Measurements from ENCODE around the gene ARHGAP35. TPM values are rescaled to one million over a fixed set of nuclear protein-coding genes. Genes with fewer than 3 reads are reported as not detected.
A peak's percentile ranks its signal among the peaks of the same experiment; 100 is the strongest.

ARHGAP35 gene
- polyA plus RNA-seq, 1 of the 3 experiments (the other 2 are of a cell fraction) = 25.1 TPM

DNA sequence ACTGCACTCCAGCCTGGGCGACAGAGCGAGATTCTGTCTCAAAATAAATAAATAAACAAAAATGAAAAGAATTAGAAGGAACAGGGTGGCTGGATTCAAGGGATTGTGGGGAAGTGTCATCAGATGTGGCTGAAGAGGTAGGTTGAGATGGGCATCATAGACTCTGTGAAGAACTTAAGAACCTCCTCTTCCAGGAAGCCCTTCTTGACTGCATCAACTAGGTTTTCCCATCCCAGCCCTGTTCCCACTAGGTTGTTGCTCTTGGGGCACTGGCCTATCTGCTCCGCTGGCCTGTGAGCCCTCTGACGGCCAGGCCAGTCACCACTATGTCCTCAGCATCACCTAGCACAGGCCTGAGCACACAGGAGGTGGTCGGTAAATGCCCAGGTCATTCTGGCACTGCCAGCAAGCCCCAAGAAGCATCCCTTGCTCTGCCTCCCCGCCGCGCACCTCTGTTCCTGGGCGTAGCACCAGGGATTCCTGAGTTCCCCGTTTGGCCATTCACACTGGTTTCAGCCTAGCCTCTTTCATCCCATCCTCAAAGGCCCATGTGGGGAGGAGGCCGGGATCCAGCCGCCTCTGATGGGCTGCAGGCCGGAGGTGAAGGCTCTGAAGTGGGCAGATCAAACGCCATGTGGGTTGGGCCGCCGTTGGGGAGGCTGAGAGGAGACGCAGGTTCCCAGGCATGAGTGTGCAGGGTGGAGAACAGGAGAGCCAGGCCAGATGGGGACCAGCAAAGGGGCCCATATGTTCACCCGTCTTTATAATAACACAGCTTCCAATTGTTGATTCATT lies 44.8 kb upstream of the ARHGAP35 start (continued):
- TF ChIP-seq, protein P1, sequence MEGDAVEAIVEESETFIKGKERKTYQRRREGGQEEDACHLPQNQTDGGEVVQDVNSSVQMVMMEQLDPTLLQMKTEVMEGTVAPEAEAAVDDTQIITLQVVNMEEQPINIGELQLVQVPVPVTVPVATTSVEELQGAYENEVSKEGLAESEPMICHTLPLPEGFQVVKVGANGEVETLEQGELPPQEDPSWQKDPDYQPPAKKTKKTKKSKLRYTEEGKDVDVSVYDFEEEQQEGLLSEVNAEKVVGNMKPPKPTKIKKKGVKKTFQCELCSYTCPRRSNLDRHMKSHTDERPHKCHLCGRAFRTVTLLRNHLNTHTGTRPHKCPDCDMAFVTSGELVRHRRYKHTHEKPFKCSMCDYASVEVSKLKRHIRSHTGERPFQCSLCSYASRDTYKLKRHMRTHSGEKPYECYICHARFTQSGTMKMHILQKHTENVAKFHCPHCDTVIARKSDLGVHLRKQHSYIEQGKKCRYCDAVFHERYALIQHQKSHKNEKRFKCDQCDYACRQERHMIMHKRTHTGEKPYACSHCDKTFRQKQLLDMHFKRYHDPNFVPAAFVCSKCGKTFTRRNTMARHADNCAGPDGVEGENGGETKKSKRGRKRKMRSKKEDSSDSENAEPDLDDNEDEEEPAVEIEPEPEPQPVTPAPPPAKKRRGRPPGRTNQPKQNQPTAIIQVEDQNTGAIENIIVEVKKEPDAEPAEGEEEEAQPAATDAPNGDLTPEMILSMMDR (IDR thresholded peaks at IDR 0.05) = no peak
- no peak for TF ChIP-seq GABPA (IDR thresholded peaks at IDR 0.05; ENCODE audit: low read depth)
- no peak for TF ChIP-seq TCF12 (IDR thresholded peaks at IDR 0.05)
- TF ChIP-seq, protein P2, sequence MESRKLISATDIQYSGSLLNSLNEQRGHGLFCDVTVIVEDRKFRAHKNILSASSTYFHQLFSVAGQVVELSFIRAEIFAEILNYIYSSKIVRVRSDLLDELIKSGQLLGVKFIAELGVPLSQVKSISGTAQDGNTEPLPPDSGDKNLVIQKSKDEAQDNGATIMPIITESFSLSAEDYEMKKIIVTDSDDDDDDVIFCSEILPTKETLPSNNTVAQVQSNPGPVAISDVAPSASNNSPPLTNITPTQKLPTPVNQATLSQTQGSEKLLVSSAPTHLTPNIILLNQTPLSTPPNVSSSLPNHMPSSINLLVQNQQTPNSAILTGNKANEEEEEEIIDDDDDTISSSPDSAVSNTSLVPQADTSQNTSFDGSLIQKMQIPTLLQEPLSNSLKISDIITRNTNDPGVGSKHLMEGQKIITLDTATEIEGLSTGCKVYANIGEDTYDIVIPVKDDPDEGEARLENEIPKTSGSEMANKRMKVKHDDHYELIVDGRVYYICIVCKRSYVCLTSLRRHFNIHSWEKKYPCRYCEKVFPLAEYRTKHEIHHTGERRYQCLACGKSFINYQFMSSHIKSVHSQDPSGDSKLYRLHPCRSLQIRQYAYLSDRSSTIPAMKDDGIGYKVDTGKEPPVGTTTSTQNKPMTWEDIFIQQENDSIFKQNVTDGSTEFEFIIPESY (IDR thresholded peaks at IDR 0.05; ENCODE audit: borderline replicate concordance, low read depth) = no peak
- TF ChIP-seq, protein P3, sequence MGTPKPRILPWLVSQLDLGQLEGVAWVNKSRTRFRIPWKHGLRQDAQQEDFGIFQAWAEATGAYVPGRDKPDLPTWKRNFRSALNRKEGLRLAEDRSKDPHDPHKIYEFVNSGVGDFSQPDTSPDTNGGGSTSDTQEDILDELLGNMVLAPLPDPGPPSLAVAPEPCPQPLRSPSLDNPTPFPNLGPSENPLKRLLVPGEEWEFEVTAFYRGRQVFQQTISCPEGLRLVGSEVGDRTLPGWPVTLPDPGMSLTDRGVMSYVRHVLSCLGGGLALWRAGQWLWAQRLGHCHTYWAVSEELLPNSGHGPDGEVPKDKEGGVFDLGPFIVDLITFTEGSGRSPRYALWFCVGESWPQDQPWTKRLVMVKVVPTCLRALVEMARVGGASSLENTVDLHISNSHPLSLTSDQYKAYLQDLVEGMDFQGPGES (IDR thresholded peaks at IDR 0.05; ENCODE audit: low read depth, low read length) = no peak
- TF ChIP-seq EP300 (IDR thresholded peaks at IDR 0.05; ENCODE audit: borderline replicate concordance in 1 of 2, low read depth in 1 of 2, low read length in 1 of 2) = no peak
- TF ChIP-seq, protein P4, sequence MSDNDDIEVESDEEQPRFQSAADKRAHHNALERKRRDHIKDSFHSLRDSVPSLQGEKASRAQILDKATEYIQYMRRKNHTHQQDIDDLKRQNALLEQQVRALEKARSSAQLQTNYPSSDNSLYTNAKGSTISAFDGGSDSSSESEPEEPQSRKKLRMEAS (IDR thresholded peaks at IDR 0.05; ENCODE audit: low read depth) = no peak
- no peak for TF ChIP-seq RAD21 (IDR thresholded peaks at IDR 0.05; ENCODE audit: low read length)

DNA sequence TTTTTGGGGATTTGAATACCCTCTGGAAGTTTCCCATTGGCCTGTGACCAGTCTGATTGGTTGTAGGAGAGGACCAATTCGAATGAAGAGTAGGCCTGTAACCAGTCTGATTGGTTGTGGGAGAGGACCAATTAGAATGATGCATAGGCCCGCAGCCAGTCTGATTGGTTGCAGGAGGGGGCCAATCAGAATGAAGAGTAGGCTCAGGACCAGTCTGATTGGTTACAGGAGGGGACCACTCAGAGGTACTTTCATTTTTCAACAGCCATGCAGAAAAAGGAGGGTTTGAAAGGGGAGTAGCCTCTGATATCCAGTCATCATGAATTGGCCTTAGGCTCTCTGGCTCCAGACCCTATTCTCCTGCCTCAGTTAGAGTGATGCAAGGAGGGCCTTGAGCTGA lies 42.0 kb upstream of the ARHGAP35 start:
- H2AFZ ChIP-seq (ENCODE audit: low read depth) = peak overlapping the region; percentile 5; the same call in 1 of the 2 replicates
- H4K20me1 ChIP-seq (ENCODE audit: insufficient read depth) = no peaks in the 10 kb centered on the region
- no peak for DNase-seq
- no peak overlapping the region for H3K27ac ChIP-seq (ENCODE audit: low read depth in 2 of 2, low read length in 1 of 2)
- H3F3A ChIP-seq (replicated peaks; ENCODE audit: insufficient read depth) = no peaks in the 10 kb centered on the region
- WGBS (ENCODE audit: low lambda C conversion rate) = 89% methylated on average over 2 of the region's 2 CpGs
- no peak overlapping the region for H3K4me2 ChIP-seq
- H3K4me1 ChIP-seq (ENCODE audit: control insufficient read depth in 1 of 2, insufficient read depth in 2 of 2, low read depth in 1 of 2, low read length in 1 of 2) = peaks cover 0 to 5% of the 10 kb centered on the region in 2 experiments; a peak in 1 of 4 replicates
- no peaks in the 10 kb centered on the region for H3K9me2 ChIP-seq
- no peaks in the 10 kb centered on the region for H3K27me3 ChIP-seq (ENCODE audit: insufficient read depth)
- TF ChIP-seq GATA2 (CRISPR knock-in tag; IDR thresholded peaks at IDR 0.05) = no peak
- TF ChIP-seq ELF1 (IDR thresholded peaks at IDR 0.05) = no peak
- TF ChIP-seq, protein P5, sequence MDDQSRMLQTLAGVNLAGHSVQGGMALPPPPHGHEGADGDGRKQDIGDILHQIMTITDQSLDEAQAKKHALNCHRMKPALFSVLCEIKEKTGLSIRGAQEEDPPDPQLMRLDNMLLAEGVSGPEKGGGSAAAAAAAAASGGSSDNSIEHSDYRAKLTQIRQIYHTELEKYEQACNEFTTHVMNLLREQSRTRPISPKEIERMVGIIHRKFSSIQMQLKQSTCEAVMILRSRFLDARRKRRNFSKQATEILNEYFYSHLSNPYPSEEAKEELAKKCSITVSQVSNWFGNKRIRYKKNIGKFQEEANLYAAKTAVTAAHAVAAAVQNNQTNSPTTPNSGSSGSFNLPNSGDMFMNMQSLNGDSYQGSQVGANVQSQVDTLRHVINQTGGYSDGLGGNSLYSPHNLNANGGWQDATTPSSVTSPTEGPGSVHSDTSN (IDR thresholded peaks at IDR 0.05) = no peak
- no peak for TF ChIP-seq TEAD4 (IDR thresholded peaks at IDR 0.05; ENCODE audit: borderline replicate concordance, insufficient read depth)
- TF ChIP-seq, protein P6, sequence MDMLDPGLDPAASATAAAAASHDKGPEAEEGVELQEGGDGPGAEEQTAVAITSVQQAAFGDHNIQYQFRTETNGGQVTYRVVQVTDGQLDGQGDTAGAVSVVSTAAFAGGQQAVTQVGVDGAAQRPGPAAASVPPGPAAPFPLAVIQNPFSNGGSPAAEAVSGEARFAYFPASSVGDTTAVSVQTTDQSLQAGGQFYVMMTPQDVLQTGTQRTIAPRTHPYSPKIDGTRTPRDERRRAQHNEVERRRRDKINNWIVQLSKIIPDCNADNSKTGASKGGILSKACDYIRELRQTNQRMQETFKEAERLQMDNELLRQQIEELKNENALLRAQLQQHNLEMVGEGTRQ (IDR thresholded peaks at IDR 0.05; ENCODE audit: borderline replicate concordance, low read depth, low read length) = no peak
- TF ChIP-seq MXI1 (IDR thresholded peaks at IDR 0.05; ENCODE audit: low read depth, low read length) = no peak
- TF ChIP-seq EZH2phosphoT487 (IDR thresholded peaks at IDR 0.05; ENCODE audit: borderline replicate concordance, low read depth) = no peak
- no peak for TF ChIP-seq EP300 (IDR thresholded peaks at IDR 0.05; ENCODE audit: borderline replicate concordance in 1 of 2, low read depth in 1 of 2, low read length in 1 of 2)
- TF ChIP-seq SIN3A (IDR thresholded peaks at IDR 0.05; ENCODE audit: borderline replicate concordance, low read depth, low read length) = no peak
- TF ChIP-seq CHD2 (IDR thresholded peaks at IDR 0.05; ENCODE audit: low read length, partially characterized antibody) = no peak
- no peak for TF ChIP-seq MEF2A (IDR thresholded peaks at IDR 0.05; ENCODE audit: borderline replicate concordance, low read depth)
- TF ChIP-seq, protein P4 (IDR thresholded peaks at IDR 0.05; ENCODE audit: low read depth) = no peak
- no peak for TF ChIP-seq FOXM1 (IDR thresholded peaks at IDR 0.05; ENCODE audit: low read depth)
- TF ChIP-seq JUND (IDR thresholded peaks at IDR 0.05) = no peak
- TF ChIP-seq, protein P3 (IDR thresholded peaks at IDR 0.05; ENCODE audit: low read depth, low read length) = no peak
- no peak for TF ChIP-seq FOSL2 (IDR thresholded peaks at IDR 0.05; ENCODE audit: borderline replicate concordance, low read depth)
- no peak for TF ChIP-seq SMC3 (IDR thresholded peaks at IDR 0.05; ENCODE audit: low read depth, low read length)
- no peak overlapping the region for H3K4me3 ChIP-seq (ENCODE audit: low read depth in 2 of 2, low read length in 1 of 2)
- H3K9me3 ChIP-seq = no peaks in the 10 kb centered on the region
- POLR2A ChIA-PET = no interaction called here
- H3K79me2 ChIP-seq (ENCODE audit: insufficient read depth) = no peaks in the 10 kb centered on the region
- H3K9ac ChIP-seq = no peak overlapping the region
- no peaks in the 10 kb centered on the region for H3K36me3 ChIP-seq (replicated peaks in 1 of 2; ENCODE audit: control insufficient read depth in 1 of 2, insufficient read depth in 2 of 2, low read length in 1 of 2)
- CTCF ChIA-PET = no interaction called here
